C4-2B (cell line): ENCODE measurements around the gene SMAD2.
A peak's percentile ranks its signal among the peaks of the same experiment; 100 is the strongest.

ENCODE experiments used
- H3K27ac ChIP-seq: fragments of 450-650 bp; 2 replicates; pipeline ENCODE4 v1.5.1; 2017
- CTCF ChIP-seq: fragments of 450-650 bp; conservative IDR thresholded peaks from 2 replicates; pipeline ENCODE4 v1.5.1; 2017; ENCODE audit warnings: mild to moderate bottlenecking
- ZFX ChIP-seq: fragments of 450-650 bp; IDR thresholded peaks from 2 replicates; pipeline ENCODE4 v1.6.1; 2017

SMAD2 gene

GRCh38 chr18:47930199-47930930, at the start of gene SMAD2:
SMAD2 (minus strand) TSS chr18:47930659; CDS start chr18:47896756, 33,903 bp downstream.
- TF ChIP-seq ZFX (no peak), CTCF (no peak)
- H3K27ac ChIP-seq: peak within 1 kb of the TSS; percentile 97

- no peak for TF ChIP-seq CTCF
- no peak for TF ChIP-seq ZFX
Measured at GRCh38 chr18:47979611-47980200, 49.2 kb upstream of the SMAD2 start.

GRCh38 chr18:47978603-47979002, 48.1 kb upstream of the SMAD2 start:
- TF ChIP-seq ZFX (no peak), CTCF (no peak)
- H3K27ac ChIP-seq: no peak overlapping the region; the same call in 1 of the 2 replicates

More at GRCh38 chr18:47979611-47980200, 49.2 kb upstream of the SMAD2 start:
- peak overlapping the region; percentile 12 for H3K27ac ChIP-seq

GRCh38 chr18:47978141-47978540, 47.7 kb upstream of the SMAD2 start:
- H3K27ac ChIP-seq: no peak overlapping the region
- TF ChIP-seq ZFX: no peak
- no peak for TF ChIP-seq CTCF

GRCh38 chr18:47975701-47976100, 45.2 kb upstream of the SMAD2 start:
- TF ChIP-seq CTCF: no peak
- TF ChIP-seq ZFX: no peak
- H3K27ac ChIP-seq: no peak overlapping the region

- TF ChIP-seq ZFX (no peak), CTCF (no peak)
- no peak overlapping the region for H3K27ac ChIP-seq
Measured at GRCh38 chr18:47975105-47975504, 44.6 kb upstream of the SMAD2 start.
